NCI-H1092 (cell line): Measurements from ENCODE around the gene SAP30BP.

ENCODE experiments used
- DNase-seq: peaks from one replicate; lab custom pipeline; 2025; lab: John Stamatoyannopoulos, UW

The SAP30BP gene

GRCh38 chr17:75685499-75685898 lies 18.4 kb downstream of the SAP30BP start:
- no peak for DNase-seq

- no peak for DNase-seq
These were observed 21.2 kb downstream of the SAP30BP start for GRCh38 chr17:75688209-75688825.

GRCh38 chr17:75689441-75689873 lies 22.3 kb downstream of the SAP30BP start:
- no peak for DNase-seq

- no peak for DNase-seq
These were observed 24.2 kb downstream of the SAP30BP start for GRCh38 chr17:75691371-75691791.

- no peak for DNase-seq
These were observed 24.9 kb downstream of the SAP30BP start for GRCh38 chr17:75691801-75692626.

GRCh38 chr17:75692976-75693375 lies 25.8 kb downstream of the SAP30BP start:
- DNase-seq, result no peak

GRCh38 chr17:75693500-75694481 lies 26.7 kb downstream of the SAP30BP start:
- peak; percentile 8 for DNase-seq

GRCh38 chr17:75694536-75694935 lies 27.4 kb downstream of the SAP30BP start:
- DNase-seq, result no peak

GRCh38 chr17:75695141-75695829 lies 28.1 kb downstream of the SAP30BP start:
- DNase-seq, result no peak

GRCh38 chr17:75695830-75696271 lies 28.7 kb downstream of the SAP30BP start:
- no peak for DNase-seq

GRCh38 chr17:75697651-75698291 lies 30.6 kb downstream of the SAP30BP start:
- DNase-seq, result no peak

GRCh38 chr17:75698659-75699058 lies 31.5 kb downstream of the SAP30BP start:
- no peak for DNase-seq

GRCh38 chr17:75701288-75701687 lies 34.1 kb downstream of the SAP30BP start:
- DNase-seq, result no peak

GRCh38 chr17:75703191-75703590 lies 36.1 kb downstream of the SAP30BP start:
- no peak for DNase-seq

GRCh38 chr17:75703591-75703990 lies 36.5 kb downstream of the SAP30BP start:
- no peak for DNase-seq

- DNase-seq, result no peak
These were observed 38.1 kb downstream of the SAP30BP start for GRCh38 chr17:75704963-75705875.

- no peak for DNase-seq
These were observed 39.0 kb downstream of the SAP30BP start for GRCh38 chr17:75706042-75706728.

GRCh38 chr17:75707079-75707571 lies 40.0 kb downstream of the SAP30BP start:
- no peak for DNase-seq

GRCh38 chr17:75712446-75712845 lies 45.3 kb downstream of the SAP30BP start:
- DNase-seq, result no peak
